Measurements from ENCODE around the gene ZNF438. TPM values are rescaled to one million over a fixed set of nuclear protein-coding genes. Genes with fewer than 3 reads are reported as not detected.
"Not testable (repeated sequence)": the region's sequence is repeated elsewhere in the genome, so short reads cannot be mapped to it uniquely, and the experiment has no call there.

Gene ZNF438
- total RNA-seq, 4 donors from 2014 or later = 10.3 to 14.6 (median 13.6) TPM

- 10% methylated on average over 1 of the region's 1 CpG; no CpG with 5 or more reads in 1 of the 2 donors for WGBS, 2 donors (ENCODE audit: low coverage in 1 of 2)
- ATAC-seq = no peak
- peaks cover 0 to 4% (median 0%) of the 10 kb centered on the region in 3 donors for H3K9me3 ChIP-seq
- TF ChIP-seq POLR2AphosphoS5 (IDR thresholded peaks at IDR 0.05) (no peak), POLR2A (IDR thresholded peaks at IDR 0.05) (no peak), CTCF (IDR thresholded peaks at IDR 0.05) (no peak)
- H3K27me3 ChIP-seq = no peaks in the 10 kb centered on the region
- no peak overlapping the region for H3K4me3 ChIP-seq
- H3K27ac ChIP-seq = peak overlapping the region in 2 of 4 donors; percentile 6 to 20
- H3K4me1 ChIP-seq = peaks cover 0 to 49% (median 3%) of the 10 kb centered on the region in 3 donors
- H3K36me3 ChIP-seq = no peaks in the 10 kb centered on the region
Measured at GRCh38 chr10:30988831-30989435, 42.7 kb downstream of the ZNF438 start.

- Histone ChIP-seq H3K27ac (no peak overlapping the region), H3K4me3 (no peak overlapping the region), H3K4me1 (peaks cover 0 to 36% (median 3%) of the 10 kb centered on the region in 3 donors), H3K36me3 (no peaks in the 10 kb centered on the region), H3K27me3 (no peaks in the 10 kb centered on the region), H3K9me3 (peaks cover 0 to 4% (median 0%) of the 10 kb centered on the region in 3 donors)
- no peak for ATAC-seq
- 65 to 78% methylated on average over 5 of the region's 5 CpGs for WGBS, 2 donors (ENCODE audit: low coverage in 1 of 2)
- TF ChIP-seq CTCF (IDR thresholded peaks at IDR 0.05) (no peak), EP300 (IDR thresholded peaks at IDR 0.05) (no peak)
Measured at GRCh38 chr10:30987463-30987862, 44.2 kb downstream of the ZNF438 start.

GRCh38 chr10:30986053-30986555 is 45.6 kb downstream of the ZNF438 start:
- Histone ChIP-seq H3K27ac (no peak overlapping the region), H3K9me3 (peaks cover 0 to 4% (median 0%) of the 10 kb centered on the region in 3 donors), H3K36me3 (no peaks in the 10 kb centered on the region), H3K4me1 (peaks cover 0 to 39% (median 6%) of the 10 kb centered on the region in 3 donors), H3K27me3 (no peaks in the 10 kb centered on the region), H3K4me3 (no peak overlapping the region)
- no peak for ATAC-seq
- TF ChIP-seq POLR2AphosphoS5 (IDR thresholded peaks at IDR 0.05) = no peak
- WGBS, 2 donors (ENCODE audit: low coverage in 1 of 2) = 68 to 76% methylated on average over 3 of the region's 3 CpGs

- H3K4me3 ChIP-seq = no peak overlapping the region
- no peaks in the 10 kb centered on the region for H3K36me3 ChIP-seq
- no peak overlapping the region for H3K27ac ChIP-seq
- TF ChIP-seq CTCF (IDR thresholded peaks at IDR 0.05) (no peak), POLR2AphosphoS5 (IDR thresholded peaks at IDR 0.05) (no peak), POLR2A (IDR thresholded peaks at IDR 0.05) (no peak), EP300 (IDR thresholded peaks at IDR 0.05) (no peak)
- WGBS, 2 donors (ENCODE audit: low coverage in 1 of 2) = 35 to 60% methylated on average over 1 of the region's 1 CpG
- H3K27me3 ChIP-seq = no peaks in the 10 kb centered on the region
- H3K4me1 ChIP-seq = peaks cover 3 to 45% (median 10%) of the 10 kb centered on the region in 3 donors
- ATAC-seq = no peak
- H3K9me3 ChIP-seq = peaks cover 0 to 4% (median 0%) of the 10 kb centered on the region in 3 donors
Measured at GRCh38 chr10:30985512-30985911, 46.2 kb downstream of the ZNF438 start.

GRCh38 chr10:30984563-30985328 is 46.9 kb downstream of the ZNF438 start:
- Histone ChIP-seq H3K27ac (no peak overlapping the region), H3K4me1 (peaks cover 3 to 49% (median 10%) of the 10 kb centered on the region in 3 donors), H3K4me3 (no peak overlapping the region), H3K9me3 (peaks cover 0 to 4% (median 0%) of the 10 kb centered on the region in 3 donors), H3K36me3 (no peaks in the 10 kb centered on the region), H3K27me3 (no peaks in the 10 kb centered on the region)
- no peak for ATAC-seq
- WGBS, 2 donors (ENCODE audit: low coverage in 1 of 2) = 72 to 79% methylated on average over 4 of the region's 4 CpGs
- TF ChIP-seq CTCF (IDR thresholded peaks at IDR 0.05) = no peak
- TF ChIP-seq POLR2A (IDR thresholded peaks at IDR 0.05) = no peak
- no peak for TF ChIP-seq POLR2AphosphoS5 (IDR thresholded peaks at IDR 0.05)
- no peak for TF ChIP-seq EP300 (IDR thresholded peaks at IDR 0.05)

GRCh38 chr10:30983209-30983608 is 48.5 kb downstream of the ZNF438 start:
- H3K27me3 ChIP-seq, H3K4me3 ChIP-seq, ATAC-seq, H3K27ac ChIP-seq, H3K9me3 ChIP-seq, H3K36me3 ChIP-seq: not testable (repeated sequence)
- peaks cover 3 to 38% (median 8%) of the 10 kb centered on the region in 3 donors for H3K4me1 ChIP-seq
- WGBS, 2 donors (ENCODE audit: low coverage in 1 of 2) = 89 to 98% methylated on average over 5 to 6 of the region's 6 CpGs
